Body of pancreas (tissue), 4 donors: ENCODE results near the gene SLC35F5. TPM values are rescaled to one million over a fixed set of nuclear protein-coding genes. Genes with fewer than 3 reads are reported as not detected.
"Not testable (repeated sequence)": the region's sequence is repeated elsewhere in the genome, so short reads cannot be mapped to it uniquely, and the experiment has no call there.

Experiments used
- ATAC-seq: fragments of 150-250 bp; one replicate; pipeline ENCODE4 v1.9.1; 2016
- DNase-seq, 4 donors: peaks; one replicate each; pipeline ENCODE4 v3.0.0-alpha.2; 2019
- H3K27ac ChIP-seq, 4 donors: fragments of 200-600 bp; sonication (generic); 1 replicate in 3 of 4; 2 replicates in 1 of 4; pipeline versions ENCODE4 v1.5.1 to v1.6.1; 2016 to 2019; ENCODE audit warnings: mild to moderate bottlenecking in 1 of 4, mixed read lengths in 1 of 4, moderate library complexity in 1 of 4
- H3K27me3 ChIP-seq, 2 donors: fragments of 200-600 bp; sonication (generic); one replicate each; pipeline ENCODE4 v1.6.0; 2016; ENCODE audit warnings: mild to moderate bottlenecking in 1 of 2
- H3K36me3 ChIP-seq, 2 donors: fragments of 200-600 bp; sonication (generic); replicated peaks in 1 of 2; 2 replicates each; pipeline ENCODE4 v1.5.1; 2016; ENCODE audit warnings: low read depth in 2 of 2; ENCODE audit not compliant: insufficient read depth in 1 of 2
- H3K4me1 ChIP-seq: fragments of 200-600 bp; sonication (generic); one replicate; pipeline ENCODE4 v1.6.0; 2016
- H3K4me3 ChIP-seq, 2 donors: fragments of 200-600 bp; sonication (generic); 1 replicate in 1 of 2; 2 replicates in 1 of 2; pipeline ENCODE4 v1.5.1; 2016 to 2019
- H3K9me3 ChIP-seq, 3 donors: fragments of 200-600 bp; sonication (generic); 1 replicate in 2 of 3; 2 replicates in 1 of 3; pipeline ENCODE4 v1.5.1; 2016
- CTCF ChIP-seq, 7 experiments: fragments of 450-650 bp in 4 of 7; fragments of 200-600 bp in 3 of 7; sonication (generic) in 3 of 7; IDR thresholded peaks; one replicate each; pipeline ENCODE4 v1.5.1; 2016 to 2019; ENCODE audit warnings: antibody characterized with exemption in 7 of 7
- POLR2A ChIP-seq, 3 donors: fragments of 450-650 bp; IDR thresholded peaks; one replicate each; pipeline ENCODE4 v1.6.1; 2016; ENCODE audit warnings: antibody characterized with exemption in 3 of 3, mild to moderate bottlenecking in 2 of 3
- WGBS, 2 donors: methylation state at CpG; one replicate each; pipeline ENCODE4 v1.1.5; 2017; 5-methylcytosine and 5-hydroxymethylcytosine counted together
- intact Hi-C: fragments of 100-400 bp; cut with DNase I; formaldehyde crosslinking; loops from one replicate; pipeline ENCODE4 v1.15.1; 2023
- total RNA-seq, 2 donors: library from RNA; depleted of rRNA; stranded (reverse); fragments of >200 nt; gene quantifications; one replicate each; pipeline ENCODE4 v1.1.0, GENCODE V29; 2016

SLC35F5 gene
- total RNA-seq, 2 donors from 2014 or later: 50.8 to 104 TPM

GRCh38 chr2:113777371-113777770 lies 20.9 kb upstream of the SLC35F5 start:
- ATAC-seq (no peak), DNase-seq (no peak)
- no peaks in the 10 kb centered on the region for H3K9me3 ChIP-seq
- H3K36me3 ChIP-seq: no peaks in the 10 kb centered on the region
- H3K27me3 ChIP-seq: no peaks in the 10 kb centered on the region
- no peak for TF ChIP-seq POLR2A (IDR thresholded peaks at IDR 0.05)
- TF ChIP-seq CTCF (IDR thresholded peaks at IDR 0.05): no peak
- H3K27ac ChIP-seq: no peak overlapping the region
- WGBS, 2 donors: 92 to 94% methylated on average over 3 of the region's 3 CpGs
- no peaks in the 10 kb centered on the region for H3K4me1 ChIP-seq
- H3K4me3 ChIP-seq: no peak overlapping the region
- intact Hi-C loops: no loop called here

DNA sequence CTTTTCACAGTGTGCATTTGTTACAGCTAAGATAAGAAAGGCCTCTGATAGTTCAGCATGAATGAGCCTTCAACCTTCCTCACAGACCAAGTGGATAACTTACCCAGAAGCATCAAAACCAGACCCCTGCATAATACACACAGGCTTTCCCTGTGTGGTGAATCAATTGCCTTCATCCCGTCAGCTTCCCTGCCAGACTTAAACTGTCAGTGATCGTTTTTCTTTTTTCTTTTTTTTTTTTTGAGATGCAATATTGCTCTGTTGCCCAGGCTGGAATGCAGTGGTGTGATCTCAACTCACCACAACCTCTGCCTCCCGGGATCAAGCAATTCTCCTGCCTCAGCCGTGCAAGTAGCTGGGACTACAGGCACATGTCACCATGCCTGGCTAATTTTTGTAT lies 20.5 kb upstream of the SLC35F5 start:
- ATAC-seq (no peak), DNase-seq (no peak)
- TF ChIP-seq POLR2A (IDR thresholded peaks at IDR 0.05): no peak
- TF ChIP-seq CTCF (IDR thresholded peaks at IDR 0.05): no peak
- Histone ChIP-seq H3K36me3 (no peaks in the 10 kb centered on the region), H3K4me1 (no peaks in the 10 kb centered on the region), H3K4me3 (no peak overlapping the region), H3K27me3 (no peaks in the 10 kb centered on the region), H3K9me3 (no peaks in the 10 kb centered on the region), H3K27ac (no peak overlapping the region)
- 58 to 70% methylated on average over 4 of the region's 4 CpGs for WGBS, 2 donors
- intact Hi-C loops: no loop called here

DNA sequence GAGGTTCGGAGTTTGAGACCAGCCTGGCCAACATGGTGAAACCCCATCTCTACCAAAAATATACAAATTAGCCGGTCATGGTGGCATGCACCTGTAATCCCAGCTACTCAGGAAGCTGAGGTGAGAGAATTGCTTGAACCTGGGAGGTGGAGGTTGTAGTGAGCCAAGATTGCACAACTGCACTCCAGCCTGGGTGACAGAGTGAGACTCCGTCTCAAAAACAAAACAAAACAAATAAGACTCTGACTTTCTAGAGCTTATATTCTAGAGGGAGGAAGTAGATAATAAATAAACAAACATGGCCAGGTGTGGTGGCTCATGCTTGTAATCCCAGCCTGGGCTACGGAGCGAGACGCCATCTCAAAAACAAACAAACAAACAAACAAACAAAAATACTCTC lies 18.2 kb upstream of the SLC35F5 start:
- DNase-seq, ATAC-seq, H3K4me1 ChIP-seq, H3K4me3 ChIP-seq, intact Hi-C loops, H3K9me3 ChIP-seq, H3K36me3 ChIP-seq, H3K27me3 ChIP-seq, H3K27ac ChIP-seq: not testable (repeated sequence)
- WGBS, 2 donors: 73 to 78% methylated on average over 6 of the region's 6 CpGs

- 77 to 79% methylated on average over 3 of the region's 3 CpGs for WGBS, 2 donors
- ATAC-seq (no peak), DNase-seq (no peak)
- no peaks in the 10 kb centered on the region for H3K9me3 ChIP-seq
- intact Hi-C loops: no loop called here
- no peaks in the 10 kb centered on the region for H3K27me3 ChIP-seq
- no peak overlapping the region for H3K4me3 ChIP-seq
- no peaks in the 10 kb centered on the region for H3K4me1 ChIP-seq
- no peaks in the 10 kb centered on the region for H3K36me3 ChIP-seq
- no peak overlapping the region for H3K27ac ChIP-seq
- TF ChIP-seq POLR2A (IDR thresholded peaks at IDR 0.05) (no peak), CTCF (IDR thresholded peaks at IDR 0.05) (no peak)
Observed at GRCh38 chr2:113770929-113771328, 14.5 kb upstream of the SLC35F5 start.

DNA sequence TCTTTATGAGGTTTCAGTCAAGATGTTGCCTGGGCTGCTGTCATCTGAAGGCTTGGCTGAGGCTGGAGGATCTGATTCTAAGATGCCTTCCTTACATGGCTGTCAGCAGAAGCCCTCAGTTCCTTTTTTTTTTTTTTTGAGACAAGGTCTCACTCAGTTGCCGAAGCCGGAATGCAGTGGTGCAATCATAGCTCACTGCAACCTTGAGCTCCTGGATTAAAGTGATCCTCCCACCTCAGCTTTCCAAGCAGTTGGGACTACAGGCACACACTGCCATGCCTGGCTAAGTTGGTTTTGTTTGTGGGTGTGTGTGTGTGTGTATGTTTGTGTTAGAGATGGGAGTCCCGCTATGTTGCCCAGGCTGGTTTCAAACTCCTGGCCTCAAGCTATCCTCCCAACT lies 13.1 kb upstream of the SLC35F5 start:
- intact Hi-C loops: no loop called here

More for the DNA sequence above, 13.1 kb upstream of the SLC35F5 start:
- H3K4me3 ChIP-seq: no peak overlapping the region
- H3K27ac ChIP-seq: no peak overlapping the region
- H3K27me3 ChIP-seq: no peaks in the 10 kb centered on the region
- H3K9me3 ChIP-seq: no peaks in the 10 kb centered on the region
- H3K36me3 ChIP-seq: no peaks in the 10 kb centered on the region
- WGBS, 2 donors: 87 to 90% methylated on average over 3 of the region's 3 CpGs
- no peak for ATAC-seq
- H3K4me1 ChIP-seq: no peaks in the 10 kb centered on the region
- TF ChIP-seq CTCF (IDR thresholded peaks at IDR 0.05) (no peak), POLR2A (IDR thresholded peaks at IDR 0.05) (no peak)
- DNase-seq: no peak
